Measurements from ENCODE around the gene PANX3.
"Not testable (repeated sequence)": the region's sequence is repeated elsewhere in the genome, so short reads cannot be mapped to it uniquely, and the experiment has no call there.

Gene PANX3

DNA sequence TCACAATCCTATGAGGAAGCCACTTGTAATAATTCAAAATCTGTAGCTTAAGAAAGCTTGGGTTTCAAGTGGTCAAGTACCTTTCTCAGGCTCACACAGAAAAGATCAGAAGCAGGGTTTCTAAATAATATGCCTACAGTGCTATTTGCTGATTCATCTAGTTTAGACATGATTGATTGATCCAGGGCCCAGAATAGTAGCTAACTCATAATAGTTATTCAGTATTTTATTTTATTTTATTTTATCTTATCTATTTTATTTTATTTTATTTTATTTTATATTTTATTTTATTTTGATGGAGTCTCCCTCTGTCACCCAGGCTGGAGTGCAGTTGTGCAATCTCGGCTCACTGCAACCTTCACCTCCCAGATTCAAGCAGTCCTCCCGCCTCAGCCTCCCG lies 15.9 kb upstream of the PANX3 start:
- no peak overlapping the region for H3K4me3 ChIP-seq (IDR thresholded peaks at IDR 0.05; ENCODE audit: insufficient read depth, low read depth, low read length)
- H3K36me3 ChIP-seq (ENCODE audit: insufficient read depth): no peaks in the 10 kb centered on the region
- H3K4me2 ChIP-seq: no peak overlapping the region
- no peak overlapping the region for H3K27ac ChIP-seq
- no peaks in the 10 kb centered on the region for H4K20me1 ChIP-seq (ENCODE audit: insufficient read depth)
- H3K9ac ChIP-seq: no peak overlapping the region
- no peak for TF ChIP-seq CTCF (conservative IDR thresholded peaks at IDR 0.05; ENCODE audit: low read depth, low read length)
- no peak overlapping the region for H2AFZ ChIP-seq (ENCODE audit: low read depth)
- no peaks in the 10 kb centered on the region for H3K79me2 ChIP-seq (ENCODE audit: insufficient read depth, low read depth)
- no peaks in the 10 kb centered on the region for H3K27me3 ChIP-seq (ENCODE audit: insufficient read depth, low read depth)
- H3K4me1 ChIP-seq (ENCODE audit: low read depth, poor library complexity, severe bottlenecking): no peaks in the 10 kb centered on the region

DNA sequence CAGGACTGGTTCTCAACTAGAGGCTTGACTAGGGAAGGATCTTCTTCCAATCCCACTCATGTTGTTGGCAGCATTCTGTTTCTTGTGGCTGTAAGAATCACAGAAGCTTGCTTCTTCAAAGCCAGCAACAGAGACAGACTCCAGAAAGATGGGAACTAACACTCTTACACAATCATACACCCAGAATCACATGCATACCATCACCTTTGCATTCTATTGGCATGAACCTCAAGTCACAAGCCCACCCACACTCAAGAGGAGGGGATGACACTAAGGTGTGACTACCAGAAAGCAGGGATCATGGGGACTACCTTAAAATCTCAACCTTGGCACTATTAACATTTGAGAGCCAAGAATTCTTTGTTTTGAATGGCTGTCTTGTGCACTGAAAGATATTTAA lies 13.6 kb upstream of the PANX3 start:
- Histone ChIP-seq H3K4me1 (ENCODE audit: low read depth, poor library complexity, severe bottlenecking) (no peaks in the 10 kb centered on the region), H3K27ac (no peak overlapping the region), H3K4me3 (IDR thresholded peaks at IDR 0.05; ENCODE audit: insufficient read depth, low read depth, low read length) (no peak overlapping the region), H3K9ac (no peak overlapping the region), H4K20me1 (ENCODE audit: insufficient read depth) (no peaks in the 10 kb centered on the region), H3K27me3 (ENCODE audit: insufficient read depth, low read depth) (no peaks in the 10 kb centered on the region), H3K79me2 (ENCODE audit: insufficient read depth, low read depth) (no peaks in the 10 kb centered on the region), H3K36me3 (ENCODE audit: insufficient read depth) (no peaks in the 10 kb centered on the region), H2AFZ (ENCODE audit: low read depth) (no peak overlapping the region), H3K4me2 (no peak overlapping the region)
- TF ChIP-seq CTCF (conservative IDR thresholded peaks at IDR 0.05; ENCODE audit: low read depth, low read length): no peak

GRCh38 chr11:124600621-124601320 lies 10.5 kb upstream of the PANX3 start:
- Histone ChIP-seq H3K4me2 (no peak overlapping the region), H3K36me3 (ENCODE audit: insufficient read depth) (no peaks in the 10 kb centered on the region), H4K20me1 (ENCODE audit: insufficient read depth) (no peaks in the 10 kb centered on the region), H3K27ac (no peak overlapping the region), H2AFZ (ENCODE audit: low read depth) (no peak overlapping the region), H3K4me1 (ENCODE audit: low read depth, poor library complexity, severe bottlenecking) (no peaks in the 10 kb centered on the region), H3K4me3 (IDR thresholded peaks at IDR 0.05; ENCODE audit: insufficient read depth, low read depth, low read length) (no peak overlapping the region), H3K27me3 (ENCODE audit: insufficient read depth, low read depth) (no peaks in the 10 kb centered on the region), H3K9ac (no peak overlapping the region), H3K79me2 (ENCODE audit: insufficient read depth, low read depth) (no peaks in the 10 kb centered on the region)
- no peak for TF ChIP-seq CTCF (conservative IDR thresholded peaks at IDR 0.05; ENCODE audit: low read depth, low read length)

DNA sequence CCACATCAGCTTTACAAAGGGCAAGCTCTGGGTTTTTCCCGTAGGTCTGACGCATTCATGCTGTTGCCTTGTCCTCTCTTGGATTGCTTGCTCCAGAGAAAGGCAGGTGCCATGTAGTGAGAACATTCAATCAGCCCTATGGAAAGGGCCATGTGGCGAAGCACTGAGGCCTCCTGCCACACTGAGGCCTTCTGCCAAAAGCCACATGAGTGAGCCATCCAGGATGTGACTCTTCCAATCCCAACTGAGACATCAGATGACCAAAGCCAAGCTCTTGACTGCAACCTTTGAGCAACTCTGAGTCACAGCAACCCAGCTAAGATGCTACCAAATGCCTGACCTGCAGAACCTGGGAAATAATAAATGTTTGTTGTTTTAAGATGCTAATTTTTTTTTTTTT lies 9.0 kb upstream of the PANX3 start:
- no peak for TF ChIP-seq CTCF (conservative IDR thresholded peaks at IDR 0.05; ENCODE audit: low read depth, low read length)
- Histone ChIP-seq H3K27ac (no peak overlapping the region), H4K20me1 (ENCODE audit: insufficient read depth) (no peaks in the 10 kb centered on the region), H3K36me3 (ENCODE audit: insufficient read depth) (no peaks in the 10 kb centered on the region), H2AFZ (ENCODE audit: low read depth) (no peak overlapping the region), H3K79me2 (ENCODE audit: insufficient read depth, low read depth) (no peaks in the 10 kb centered on the region), H3K4me2 (no peak overlapping the region), H3K4me3 (IDR thresholded peaks at IDR 0.05; ENCODE audit: insufficient read depth, low read depth, low read length) (no peak overlapping the region), H3K9ac (no peak overlapping the region), H3K4me1 (ENCODE audit: low read depth, poor library complexity, severe bottlenecking) (no peaks in the 10 kb centered on the region), H3K27me3 (ENCODE audit: insufficient read depth, low read depth) (no peaks in the 10 kb centered on the region)

- not testable (repeated sequence) for H3K4me3 ChIP-seq (IDR thresholded peaks at IDR 0.05; ENCODE audit: insufficient read depth, low read depth, low read length); H4K20me1 ChIP-seq (ENCODE audit: insufficient read depth); H3K79me2 ChIP-seq (ENCODE audit: insufficient read depth, low read depth); H3K36me3 ChIP-seq (ENCODE audit: insufficient read depth); H2AFZ ChIP-seq (ENCODE audit: low read depth); H3K4me2 ChIP-seq; H3K27ac ChIP-seq; H3K4me1 ChIP-seq (ENCODE audit: low read depth, poor library complexity, severe bottlenecking); H3K9ac ChIP-seq; H3K27me3 ChIP-seq (ENCODE audit: insufficient read depth, low read depth)
These were observed 8.5 kb upstream of the PANX3 start for GRCh38 chr11:124602723-124603122.
